ENCODE data around the gene FTCD.
"Not testable (repeated sequence)": the region's sequence is repeated elsewhere in the genome, so short reads cannot be mapped to it uniquely, and the experiment has no call there.

Gene FTCD, protein sequence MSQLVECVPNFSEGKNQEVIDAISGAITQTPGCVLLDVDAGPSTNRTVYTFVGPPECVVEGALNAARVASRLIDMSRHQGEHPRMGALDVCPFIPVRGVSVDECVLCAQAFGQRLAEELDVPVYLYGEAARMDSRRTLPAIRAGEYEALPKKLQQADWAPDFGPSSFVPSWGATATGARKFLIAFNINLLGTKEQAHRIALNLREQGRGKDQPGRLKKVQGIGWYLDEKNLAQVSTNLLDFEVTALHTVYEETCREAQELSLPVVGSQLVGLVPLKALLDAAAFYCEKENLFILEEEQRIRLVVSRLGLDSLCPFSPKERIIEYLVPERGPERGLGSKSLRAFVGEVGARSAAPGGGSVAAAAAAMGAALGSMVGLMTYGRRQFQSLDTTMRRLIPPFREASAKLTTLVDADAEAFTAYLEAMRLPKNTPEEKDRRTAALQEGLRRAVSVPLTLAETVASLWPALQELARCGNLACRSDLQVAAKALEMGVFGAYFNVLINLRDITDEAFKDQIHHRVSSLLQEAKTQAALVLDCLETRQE
- total RNA-seq, result 0 to 0.39 (median 0.35) reads per million in 3 donors

DNA sequence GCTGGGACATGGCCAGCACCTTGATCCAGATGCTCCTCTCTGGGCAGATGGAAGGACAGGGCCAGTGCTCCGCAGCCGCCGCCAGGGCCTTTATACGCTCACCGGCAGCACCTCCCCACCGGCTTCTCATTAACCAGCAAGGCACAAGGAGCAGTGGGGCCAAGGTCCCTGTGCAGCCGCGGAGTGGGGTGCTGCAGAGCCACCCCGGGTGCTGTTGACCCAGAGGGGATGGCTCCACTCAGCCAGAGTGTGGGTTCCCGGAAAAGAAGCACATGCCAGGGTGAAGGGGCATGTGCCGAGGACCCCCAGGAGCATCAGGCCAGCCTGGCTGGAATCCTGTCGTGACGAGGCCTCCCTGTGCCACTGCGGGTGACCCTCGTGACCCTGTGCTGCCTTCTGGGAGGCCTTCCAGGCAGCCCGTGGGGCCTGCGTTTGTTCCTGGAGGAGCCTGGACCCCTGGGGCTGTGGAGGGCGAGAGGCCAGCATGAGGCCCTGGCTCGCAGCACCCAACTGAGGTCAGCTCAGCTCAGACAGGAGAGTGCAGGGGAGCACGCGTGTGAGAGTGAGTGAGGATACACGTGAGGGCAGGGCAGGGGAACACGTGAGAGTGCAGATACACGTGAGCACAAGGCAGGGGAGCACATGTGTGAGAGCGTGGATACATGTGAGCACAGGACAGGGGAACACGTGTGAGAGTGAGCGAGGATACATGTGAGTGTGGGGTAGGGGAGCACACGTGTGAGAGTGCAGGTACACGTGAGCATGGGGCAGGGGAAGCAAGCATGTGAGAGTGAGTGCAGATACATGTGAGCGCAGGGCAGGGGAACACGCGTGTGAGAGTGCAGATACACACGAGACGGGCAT lies at the start of gene FTCD:
TSS of gene FTCD (minus strand) at position 66 of the 864 bp plus-strand sequence. CDS start at position 10, 56 bp downstream.
- H3K4me3 ChIP-seq (ENCODE audit: insufficient read depth, low read depth, low read length, poor library complexity, severe bottlenecking), result no peak within 1 kb of the TSS
- no peaks in the 10 kb centered on the region for H3K4me1 ChIP-seq (ENCODE audit: control insufficient read depth, insufficient read depth, low read length, poor library complexity, severe bottlenecking)
- no peak within 1 kb of the TSS for H3K27ac ChIP-seq (ENCODE audit: insufficient read depth, low read length, poor library complexity, severe bottlenecking)
- no peak for DNase-seq
- H3K9me3 ChIP-seq (ENCODE audit: control insufficient read depth, low read length), result no peaks in the 10 kb centered on the region
- H3K27me3 ChIP-seq (replicated peaks; ENCODE audit: control insufficient read depth, insufficient read depth, low read length, poor library complexity, severe bottlenecking), result no peaks in the 10 kb centered on the region
- no peaks in the 10 kb centered on the region for H3K36me3 ChIP-seq (ENCODE audit: control insufficient read depth, insufficient read depth, low read length)

DNA sequence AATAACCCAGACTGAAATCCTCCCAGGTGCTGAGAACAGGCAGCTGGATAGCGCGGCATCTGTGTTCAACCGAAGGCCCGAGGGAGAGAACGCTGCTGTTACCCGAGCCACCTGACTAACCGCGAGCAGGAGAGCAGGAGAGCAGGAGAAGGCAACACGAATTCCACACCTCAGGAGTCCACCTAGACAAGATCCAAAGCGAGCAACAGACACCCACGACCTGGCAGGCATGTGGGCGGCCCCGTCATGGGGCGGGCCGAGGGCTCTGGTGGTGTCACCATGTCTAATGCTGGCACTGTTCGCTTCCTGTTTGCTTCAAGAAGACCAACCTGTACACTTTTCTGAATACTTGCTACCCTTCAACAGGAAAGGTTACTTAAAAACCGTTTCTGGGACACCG lies 49.8 kb upstream of the FTCD start:
- no peak for DNase-seq
- no peaks in the 10 kb centered on the region for H3K9me3 ChIP-seq (ENCODE audit: control insufficient read depth, low read length)
- H3K4me3 ChIP-seq (ENCODE audit: insufficient read depth, low read depth, low read length, poor library complexity, severe bottlenecking), result no peak overlapping the region
- no peaks in the 10 kb centered on the region for H3K27me3 ChIP-seq (replicated peaks; ENCODE audit: control insufficient read depth, insufficient read depth, low read length, poor library complexity, severe bottlenecking)
- peaks cover 28% of the 10 kb centered on the region for H3K36me3 ChIP-seq (ENCODE audit: control insufficient read depth, insufficient read depth, low read length)
- H3K4me1 ChIP-seq (ENCODE audit: control insufficient read depth, insufficient read depth, low read length, poor library complexity, severe bottlenecking), result no peaks in the 10 kb centered on the region
- H3K27ac ChIP-seq (ENCODE audit: insufficient read depth, low read length, poor library complexity, severe bottlenecking), result no peak overlapping the region

DNA sequence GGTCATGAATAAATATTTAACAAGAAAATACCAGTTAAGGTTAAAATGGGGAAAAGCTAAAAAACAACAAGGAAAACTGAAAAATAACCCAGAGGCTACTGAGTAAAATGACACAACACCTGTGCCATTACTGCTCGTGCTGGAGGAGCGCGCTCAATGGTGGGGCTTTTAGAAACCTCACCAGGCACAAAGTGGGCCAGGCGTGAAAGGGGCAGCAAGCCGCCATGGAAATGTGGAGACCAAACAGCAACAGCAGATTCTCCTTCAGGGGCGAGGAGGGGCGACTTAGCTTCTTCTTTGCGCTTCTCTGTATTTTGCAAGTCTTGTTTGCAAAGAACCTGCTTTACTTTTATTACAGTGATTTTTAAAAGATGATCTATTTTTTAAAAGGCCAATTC lies 47.8 kb upstream of the FTCD start:
- Histone ChIP-seq H3K36me3 (ENCODE audit: control insufficient read depth, insufficient read depth, low read length) (peaks cover 27% of the 10 kb centered on the region), H3K27ac (ENCODE audit: insufficient read depth, low read length, poor library complexity, severe bottlenecking) (no peak overlapping the region)

DNA sequence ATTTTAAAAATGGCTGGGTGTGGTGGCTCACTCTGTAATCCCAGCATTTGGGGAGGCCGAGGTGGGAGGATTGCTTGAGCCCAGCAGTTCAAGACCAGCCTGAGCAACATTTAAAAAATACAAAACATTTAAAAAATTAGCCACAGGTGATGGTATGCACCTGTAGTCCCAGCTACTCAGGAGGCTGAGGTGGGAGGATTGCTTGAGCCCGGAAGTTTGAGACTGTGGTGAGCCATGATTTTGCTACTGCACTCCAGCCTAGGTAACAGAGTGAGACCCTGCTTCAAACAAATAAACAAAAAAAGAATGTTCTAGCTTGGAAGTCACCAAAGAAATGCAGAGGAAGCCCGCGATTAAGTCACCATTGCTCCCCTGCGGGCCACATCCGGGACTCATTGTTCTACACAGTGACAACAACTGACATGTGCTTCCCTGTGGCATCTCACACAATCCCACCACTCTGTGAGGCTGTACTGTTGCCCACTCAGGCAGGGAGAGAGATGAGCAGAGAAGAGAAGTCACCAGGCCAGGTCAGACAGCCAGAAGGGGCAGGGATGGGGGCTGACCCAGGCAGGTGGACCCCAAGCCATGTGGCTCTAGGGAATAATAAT lies 47.3 kb upstream of the FTCD start:
- Histone ChIP-seq H3K9me3 (ENCODE audit: control insufficient read depth, low read length) (no peaks in the 10 kb centered on the region), H3K27me3 (replicated peaks; ENCODE audit: control insufficient read depth, insufficient read depth, low read length, poor library complexity, severe bottlenecking) (no peaks in the 10 kb centered on the region), H3K27ac (ENCODE audit: insufficient read depth, low read length, poor library complexity, severe bottlenecking) (no peak overlapping the region), H3K4me3 (ENCODE audit: insufficient read depth, low read depth, low read length, poor library complexity, severe bottlenecking) (no peak overlapping the region), H3K4me1 (ENCODE audit: control insufficient read depth, insufficient read depth, low read length, poor library complexity, severe bottlenecking) (no peaks in the 10 kb centered on the region), H3K36me3 (ENCODE audit: control insufficient read depth, insufficient read depth, low read length) (peaks cover 25% of the 10 kb centered on the region)
- DNase-seq, result no peak

More for the DNA sequence above, 47.8 kb upstream of the FTCD start:
- Histone ChIP-seq H3K4me3 (ENCODE audit: insufficient read depth, low read depth, low read length, poor library complexity, severe bottlenecking) (no peak overlapping the region), H3K9me3 (ENCODE audit: control insufficient read depth, low read length) (no peaks in the 10 kb centered on the region), H3K27me3 (replicated peaks; ENCODE audit: control insufficient read depth, insufficient read depth, low read length, poor library complexity, severe bottlenecking) (no peaks in the 10 kb centered on the region), H3K4me1 (ENCODE audit: control insufficient read depth, insufficient read depth, low read length, poor library complexity, severe bottlenecking) (no peaks in the 10 kb centered on the region)
- no peak for DNase-seq

DNA sequence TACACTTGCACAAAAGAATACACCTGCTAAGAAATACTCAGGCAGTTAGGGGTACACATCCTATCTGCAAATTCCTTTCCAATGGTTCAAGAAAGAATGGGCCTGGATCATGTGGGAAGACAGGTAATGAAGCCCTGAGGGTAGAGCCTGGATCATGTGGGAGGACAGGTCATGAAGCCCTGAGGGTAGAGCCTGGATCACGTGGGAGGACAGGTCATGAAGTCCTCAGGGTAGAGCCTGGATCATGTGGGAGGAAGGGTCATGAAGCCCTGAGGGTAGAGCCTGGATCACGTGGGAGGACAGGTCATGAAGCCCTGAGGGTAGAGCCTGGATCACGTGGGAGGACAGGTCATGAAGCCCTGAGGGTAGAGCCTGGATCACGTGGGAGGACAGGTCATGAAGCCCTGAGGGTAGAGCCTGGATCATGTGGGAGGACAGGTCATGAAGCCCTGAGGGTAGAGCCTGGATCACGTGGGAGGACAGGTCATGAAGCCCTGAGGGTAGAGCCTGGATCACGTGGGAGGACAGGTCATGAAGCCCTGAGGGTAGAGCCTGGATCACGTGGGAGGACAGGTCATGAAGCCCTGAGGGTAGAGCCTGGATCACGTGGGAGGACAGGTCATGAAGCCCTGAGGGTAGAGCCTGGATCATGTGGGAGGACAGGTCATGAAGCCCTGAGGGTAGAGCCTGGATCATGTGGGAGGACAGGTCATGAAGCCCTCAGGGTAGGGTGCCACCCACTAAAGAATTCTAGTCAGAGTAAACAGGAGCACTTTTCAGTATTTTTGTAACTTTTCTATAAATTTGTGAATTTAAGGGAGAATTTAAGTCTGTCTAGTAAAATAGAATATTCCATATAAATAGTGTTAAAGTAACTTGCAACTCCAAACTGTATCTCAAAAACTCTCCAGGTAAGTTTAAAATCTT lies 45.8 kb upstream of the FTCD start:
- H3K36me3 ChIP-seq (ENCODE audit: control insufficient read depth, insufficient read depth, low read length), result peaks cover 16% of the 10 kb centered on the region
- H3K4me3 ChIP-seq (ENCODE audit: insufficient read depth, low read depth, low read length, poor library complexity, severe bottlenecking); DNase-seq; H3K9me3 ChIP-seq (ENCODE audit: control insufficient read depth, low read length); H3K27ac ChIP-seq (ENCODE audit: insufficient read depth, low read length, poor library complexity, severe bottlenecking); H3K4me1 ChIP-seq (ENCODE audit: control insufficient read depth, insufficient read depth, low read length, poor library complexity, severe bottlenecking); H3K27me3 ChIP-seq (replicated peaks; ENCODE audit: control insufficient read depth, insufficient read depth, low read length, poor library complexity, severe bottlenecking): not testable (repeated sequence)

DNA sequence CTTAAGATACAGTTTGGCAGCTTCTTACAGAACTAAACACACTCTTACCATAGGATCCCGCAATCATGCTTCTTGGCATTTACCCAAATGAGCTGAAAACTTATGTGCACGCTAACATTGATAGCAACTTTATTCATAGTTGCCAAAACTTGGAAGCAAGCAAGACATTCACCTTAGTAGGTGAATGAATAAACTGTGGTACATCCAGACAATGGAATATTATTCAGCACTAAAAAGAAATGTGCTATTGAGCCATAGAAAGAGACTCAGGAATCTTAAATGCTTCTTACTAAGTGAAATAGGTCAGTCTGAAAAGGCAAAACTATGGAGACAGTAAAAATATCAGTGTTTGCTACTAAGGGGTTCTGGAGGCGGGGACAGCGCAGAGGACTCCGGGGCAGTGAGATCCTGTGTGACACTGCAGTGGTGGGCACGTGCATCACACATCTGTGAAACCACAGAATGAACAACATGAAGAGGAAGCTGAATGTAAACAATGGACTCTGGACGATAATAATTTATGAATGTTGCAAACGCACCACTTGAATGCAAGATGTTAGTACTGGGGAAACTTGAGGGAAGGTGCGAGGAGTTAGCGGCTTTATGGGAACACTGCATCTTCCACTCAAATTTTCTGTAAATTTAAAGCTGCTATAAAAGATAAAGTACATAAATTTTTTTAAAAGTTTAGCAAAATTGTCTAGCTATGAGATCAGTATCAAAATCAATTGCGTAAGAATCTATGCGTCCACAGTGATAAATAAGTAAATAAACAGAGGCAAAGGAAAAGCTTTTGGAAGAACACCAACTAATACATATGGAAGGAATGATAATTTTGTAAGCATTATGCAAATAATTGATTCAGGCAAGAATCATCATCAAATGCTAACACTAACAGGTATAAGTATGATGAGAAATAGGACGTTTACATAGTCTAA lies 44.3 kb upstream of the FTCD start:
- no peak overlapping the region for H3K4me3 ChIP-seq (ENCODE audit: insufficient read depth, low read depth, low read length, poor library complexity, severe bottlenecking)
- no peak overlapping the region for H3K27ac ChIP-seq (ENCODE audit: insufficient read depth, low read length, poor library complexity, severe bottlenecking)
- no peaks in the 10 kb centered on the region for H3K27me3 ChIP-seq (replicated peaks; ENCODE audit: control insufficient read depth, insufficient read depth, low read length, poor library complexity, severe bottlenecking)
- no peaks in the 10 kb centered on the region for H3K9me3 ChIP-seq (ENCODE audit: control insufficient read depth, low read length)
- DNase-seq, result no peak
- H3K36me3 ChIP-seq (ENCODE audit: control insufficient read depth, insufficient read depth, low read length), result peaks cover 20% of the 10 kb centered on the region
- no peaks in the 10 kb centered on the region for H3K4me1 ChIP-seq (ENCODE audit: control insufficient read depth, insufficient read depth, low read length, poor library complexity, severe bottlenecking)

DNA sequence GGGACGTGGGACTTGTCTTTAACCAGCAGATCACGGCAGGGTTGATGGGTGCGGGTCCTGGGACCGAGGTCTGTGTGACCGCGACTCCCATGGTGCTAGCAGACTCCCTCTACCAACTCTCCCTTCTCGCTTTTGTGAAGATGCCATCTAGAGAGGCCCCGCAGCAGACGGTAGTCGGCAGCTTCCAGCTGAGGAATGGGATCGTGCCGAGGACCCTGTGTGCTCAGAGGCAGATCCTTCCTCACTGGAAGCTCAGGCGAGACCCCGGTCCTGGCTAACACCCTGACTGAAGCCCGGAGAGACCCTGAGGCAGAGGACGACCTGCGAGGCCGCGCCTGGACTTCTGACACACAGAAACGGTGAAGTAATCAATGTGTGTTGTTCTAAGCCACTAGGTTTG lies 41.4 kb upstream of the FTCD start:
- DNase-seq, result no peak

DNA sequence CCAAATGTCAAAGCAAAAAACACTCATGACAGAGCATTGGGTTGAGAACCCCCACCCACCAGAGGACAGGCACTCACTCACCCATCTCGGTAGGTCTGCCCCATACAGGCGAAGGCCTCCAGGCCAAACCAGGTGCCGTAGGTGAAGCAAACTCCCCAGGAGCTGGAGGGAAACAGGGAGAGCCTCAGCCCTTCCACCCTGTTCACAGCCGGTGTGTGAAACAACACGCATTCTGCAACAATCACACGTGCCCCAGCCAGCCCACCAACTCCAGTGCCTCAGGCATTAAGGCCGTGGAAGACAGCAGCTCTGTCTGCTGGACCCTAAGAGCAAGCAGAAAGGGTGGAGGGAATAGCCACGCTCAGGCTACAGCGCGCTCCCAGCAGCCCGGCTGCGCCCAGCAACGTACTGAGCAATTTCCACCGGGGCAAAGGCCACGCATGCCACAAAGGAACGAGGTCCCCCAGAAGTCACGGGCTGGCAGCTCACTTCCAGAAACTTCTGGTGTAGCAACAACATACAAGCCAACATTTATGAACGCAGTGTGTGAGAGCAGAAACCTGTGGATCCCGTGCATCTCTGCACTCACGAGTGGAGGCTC lies 40.3 kb upstream of the FTCD start:
- H3K9me3 ChIP-seq (ENCODE audit: control insufficient read depth, low read length), result no peaks in the 10 kb centered on the region
- no peak for DNase-seq
- no peaks in the 10 kb centered on the region for H3K4me1 ChIP-seq (ENCODE audit: control insufficient read depth, insufficient read depth, low read length, poor library complexity, severe bottlenecking)
- peaks cover 32% of the 10 kb centered on the region for H3K36me3 ChIP-seq (ENCODE audit: control insufficient read depth, insufficient read depth, low read length)
- no peak overlapping the region for H3K4me3 ChIP-seq (ENCODE audit: insufficient read depth, low read depth, low read length, poor library complexity, severe bottlenecking)
- no peaks in the 10 kb centered on the region for H3K27me3 ChIP-seq (replicated peaks; ENCODE audit: control insufficient read depth, insufficient read depth, low read length, poor library complexity, severe bottlenecking)
- H3K27ac ChIP-seq (ENCODE audit: insufficient read depth, low read length, poor library complexity, severe bottlenecking), result no peak overlapping the region

More for the DNA sequence above, 41.4 kb upstream of the FTCD start:
- Histone ChIP-seq H3K4me3 (ENCODE audit: insufficient read depth, low read depth, low read length, poor library complexity, severe bottlenecking) (no peak overlapping the region), H3K4me1 (ENCODE audit: control insufficient read depth, insufficient read depth, low read length, poor library complexity, severe bottlenecking) (no peaks in the 10 kb centered on the region), H3K27me3 (replicated peaks; ENCODE audit: control insufficient read depth, insufficient read depth, low read length, poor library complexity, severe bottlenecking) (no peaks in the 10 kb centered on the region), H3K36me3 (ENCODE audit: control insufficient read depth, insufficient read depth, low read length) (peaks cover 32% of the 10 kb centered on the region), H3K27ac (ENCODE audit: insufficient read depth, low read length, poor library complexity, severe bottlenecking) (no peak overlapping the region), H3K9me3 (ENCODE audit: control insufficient read depth, low read length) (no peaks in the 10 kb centered on the region)
